Glutamatergic neuron (in vitro differentiated cells): ENCODE data around the gene MRPL49. TPM values are rescaled to one million over a fixed set of nuclear protein-coding genes. Genes with fewer than 3 reads are reported as not detected.

Experiments used
- DNase-seq: peaks from one replicate; pipeline ENCODE4 v3.0.0; 2022
- H3K27ac Mint-ChIP-seq: one replicate; pipeline ENCODE4 v1.8.0; 2020; ENCODE audit warnings: mild to moderate bottlenecking, mixed read lengths, inconsistent platforms; ENCODE audit not compliant: unreplicated experiment
- H3K27me3 Mint-ChIP-seq: one replicate; pipeline ENCODE4 v1.8.0; 2020; ENCODE audit warnings: mild to moderate bottlenecking, moderate library complexity, mixed read lengths, inconsistent platforms; ENCODE audit not compliant: unreplicated experiment
- H3K36me3 Mint-ChIP-seq: one replicate; pipeline ENCODE4 v1.8.0; 2020; ENCODE audit warnings: mild to moderate bottlenecking, mixed read lengths, inconsistent platforms; ENCODE audit not compliant: unreplicated experiment
- H3K4me1 Mint-ChIP-seq: one replicate; pipeline ENCODE4 v1.8.0; 2020; ENCODE audit warnings: mild to moderate bottlenecking, low read depth, mixed read lengths, inconsistent platforms; ENCODE audit not compliant: unreplicated experiment
- H3K4me3 Mint-ChIP-seq: one replicate; pipeline ENCODE4 v1.8.0; 2020; ENCODE audit warnings: mild to moderate bottlenecking, mixed read lengths, inconsistent platforms; ENCODE audit not compliant: unreplicated experiment
- H3K9me3 Mint-ChIP-seq: one replicate; pipeline ENCODE4 v1.8.0; 2020; ENCODE audit warnings: mild to moderate bottlenecking, moderate library complexity, mixed read lengths, inconsistent platforms; ENCODE audit not compliant: unreplicated experiment
- total RNA-seq: library from RNA; stranded (reverse); fragmentation: NEBNext Ultra II Directional; extraction: Animal tissue kit (Norgen Biotek cat#: 25700); gene quantifications from one replicate; pipeline ENCODE4 v1.2.1, GENCODE V29; 2021; ENCODE audit not compliant: unreplicated experiment
- TF ChIP-seq, protein P1 (sequence below): fragments of 200-600 bp; sonication (generic); IDR thresholded peaks from one replicate; pipeline ENCODE4 v1.5.0; 2021; ENCODE audit not compliant: partially characterized antibody, unreplicated experiment

MRPL49 gene
- total RNA-seq, 1 donor from 2014 or later = 32.9 TPM

DNA sequence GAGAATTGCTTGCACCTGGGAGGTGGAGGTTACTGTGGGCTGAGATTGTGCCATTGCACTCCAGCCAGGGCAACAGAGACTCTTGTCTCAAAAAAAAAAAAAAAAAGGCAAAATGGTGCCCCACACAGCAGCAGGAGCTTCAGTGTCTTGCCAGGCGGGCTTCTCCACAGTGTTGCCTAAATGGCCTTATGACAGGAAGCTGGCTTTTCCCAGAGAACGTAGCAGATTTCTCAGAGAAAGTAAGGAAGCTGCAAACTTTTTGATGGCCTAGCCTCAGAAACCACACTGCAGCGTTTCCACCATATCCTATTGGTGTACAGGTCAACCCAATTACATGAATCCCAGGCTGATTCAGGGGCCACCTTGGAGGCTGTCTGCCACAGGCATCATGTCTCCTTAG, 35.2 kb downstream of the MRPL49 start:
- Mint-ChIP-seq H3K4me1 (no peaks in the 10 kb centered on the region), H3K9me3 (no peaks in the 10 kb centered on the region), H3K27me3 (no peaks in the 10 kb centered on the region), H3K36me3 (no peaks in the 10 kb centered on the region), H3K27ac (no peak overlapping the region), H3K4me3 (no peak overlapping the region)
- TF ChIP-seq, protein P1, sequence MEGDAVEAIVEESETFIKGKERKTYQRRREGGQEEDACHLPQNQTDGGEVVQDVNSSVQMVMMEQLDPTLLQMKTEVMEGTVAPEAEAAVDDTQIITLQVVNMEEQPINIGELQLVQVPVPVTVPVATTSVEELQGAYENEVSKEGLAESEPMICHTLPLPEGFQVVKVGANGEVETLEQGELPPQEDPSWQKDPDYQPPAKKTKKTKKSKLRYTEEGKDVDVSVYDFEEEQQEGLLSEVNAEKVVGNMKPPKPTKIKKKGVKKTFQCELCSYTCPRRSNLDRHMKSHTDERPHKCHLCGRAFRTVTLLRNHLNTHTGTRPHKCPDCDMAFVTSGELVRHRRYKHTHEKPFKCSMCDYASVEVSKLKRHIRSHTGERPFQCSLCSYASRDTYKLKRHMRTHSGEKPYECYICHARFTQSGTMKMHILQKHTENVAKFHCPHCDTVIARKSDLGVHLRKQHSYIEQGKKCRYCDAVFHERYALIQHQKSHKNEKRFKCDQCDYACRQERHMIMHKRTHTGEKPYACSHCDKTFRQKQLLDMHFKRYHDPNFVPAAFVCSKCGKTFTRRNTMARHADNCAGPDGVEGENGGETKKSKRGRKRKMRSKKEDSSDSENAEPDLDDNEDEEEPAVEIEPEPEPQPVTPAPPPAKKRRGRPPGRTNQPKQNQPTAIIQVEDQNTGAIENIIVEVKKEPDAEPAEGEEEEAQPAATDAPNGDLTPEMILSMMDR = no peak
- DNase-seq = no peak

DNA sequence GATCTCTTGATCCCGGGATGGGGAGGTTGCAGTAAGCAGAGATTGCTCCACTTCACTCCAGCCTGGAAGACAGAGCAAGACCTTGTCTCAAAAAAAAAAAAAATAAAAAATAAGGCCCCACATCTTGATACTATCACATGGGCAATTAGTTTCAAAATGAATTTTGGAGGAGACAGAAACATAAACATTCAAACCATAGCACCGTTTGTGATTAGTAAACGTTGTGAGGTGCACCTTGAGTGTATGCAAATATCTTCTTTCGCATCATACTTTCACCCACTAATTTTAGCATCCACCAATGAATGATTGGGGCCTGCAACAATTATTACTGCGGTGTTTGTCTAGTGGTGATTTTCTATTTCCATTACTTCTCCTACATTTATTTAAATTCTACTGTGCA, 36.9 kb downstream of the MRPL49 start:
- no peaks in the 10 kb centered on the region for H3K27me3 Mint-ChIP-seq
- H3K4me3 Mint-ChIP-seq = no peak overlapping the region
- no peak overlapping the region for H3K27ac Mint-ChIP-seq
- no peaks in the 10 kb centered on the region for H3K4me1 Mint-ChIP-seq
- H3K9me3 Mint-ChIP-seq = no peaks in the 10 kb centered on the region
- H3K36me3 Mint-ChIP-seq = no peaks in the 10 kb centered on the region
- TF ChIP-seq, protein P1 = no peak
- DNase-seq = no peak

DNA sequence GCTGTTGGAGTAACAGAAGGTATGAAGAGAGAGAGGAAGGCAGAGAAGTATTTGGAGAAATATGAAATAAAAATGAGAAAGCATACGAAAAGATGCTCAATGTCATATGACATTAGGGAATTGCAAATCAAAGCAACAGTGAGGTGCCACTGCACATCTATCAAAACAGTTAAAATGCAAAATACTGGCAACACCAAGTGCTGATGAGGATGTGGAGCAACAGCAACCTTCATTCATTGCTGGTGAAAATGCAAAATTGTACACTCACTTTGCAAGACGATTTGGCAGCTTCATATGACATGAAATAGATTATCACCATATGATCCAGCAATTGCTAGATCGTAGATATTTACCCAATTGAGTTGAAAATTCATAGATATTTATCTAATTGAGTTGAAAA, 38.5 kb downstream of the MRPL49 start:
- Mint-ChIP-seq H3K9me3 (no peaks in the 10 kb centered on the region), H3K4me3 (no peak overlapping the region), H3K27ac (no peak overlapping the region), H3K36me3 (no peaks in the 10 kb centered on the region), H3K4me1 (no peaks in the 10 kb centered on the region), H3K27me3 (no peaks in the 10 kb centered on the region)
- TF ChIP-seq, protein P1 = no peak
- no peak for DNase-seq

DNA sequence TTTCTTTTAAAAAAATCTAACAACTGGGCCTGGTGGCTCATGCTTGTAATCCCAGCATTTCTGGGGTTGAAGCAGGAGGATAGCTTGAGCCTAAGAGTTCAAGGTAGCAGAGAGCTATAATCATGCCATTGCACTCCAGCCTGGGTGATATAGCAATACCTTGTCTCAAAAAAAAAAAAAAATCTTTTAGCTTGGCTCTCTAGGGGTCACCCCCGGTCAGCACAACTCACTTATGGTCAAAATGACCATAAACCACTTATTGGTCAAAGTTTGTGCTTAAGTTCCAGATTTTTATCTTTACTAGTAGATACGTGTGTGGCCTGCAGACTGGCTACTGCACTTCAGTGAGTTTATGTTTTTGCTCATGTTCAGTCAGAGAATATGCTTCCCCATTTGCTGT, 41.6 kb downstream of the MRPL49 start:
- H3K27me3 Mint-ChIP-seq = peaks cover 3% of the 10 kb centered on the region

More for the DNA sequence above, 41.6 kb downstream of the MRPL49 start:
- peaks cover 2% of the 10 kb centered on the region for H3K9me3 Mint-ChIP-seq
- no peaks in the 10 kb centered on the region for H3K4me1 Mint-ChIP-seq
- no peak overlapping the region for H3K4me3 Mint-ChIP-seq
- no peak overlapping the region for H3K27ac Mint-ChIP-seq
- DNase-seq = no peak
- no peaks in the 10 kb centered on the region for H3K36me3 Mint-ChIP-seq
- TF ChIP-seq, protein P1 = no peak
